Measurements from ENCODE around the gene TMEM163. TPM values are rescaled to one million over a fixed set of nuclear protein-coding genes. Genes with fewer than 3 reads are reported as not detected.

The TMEM163 gene
- total RNA-seq, 1 experiment from 2014 or later: 2.5 TPM

DNA sequence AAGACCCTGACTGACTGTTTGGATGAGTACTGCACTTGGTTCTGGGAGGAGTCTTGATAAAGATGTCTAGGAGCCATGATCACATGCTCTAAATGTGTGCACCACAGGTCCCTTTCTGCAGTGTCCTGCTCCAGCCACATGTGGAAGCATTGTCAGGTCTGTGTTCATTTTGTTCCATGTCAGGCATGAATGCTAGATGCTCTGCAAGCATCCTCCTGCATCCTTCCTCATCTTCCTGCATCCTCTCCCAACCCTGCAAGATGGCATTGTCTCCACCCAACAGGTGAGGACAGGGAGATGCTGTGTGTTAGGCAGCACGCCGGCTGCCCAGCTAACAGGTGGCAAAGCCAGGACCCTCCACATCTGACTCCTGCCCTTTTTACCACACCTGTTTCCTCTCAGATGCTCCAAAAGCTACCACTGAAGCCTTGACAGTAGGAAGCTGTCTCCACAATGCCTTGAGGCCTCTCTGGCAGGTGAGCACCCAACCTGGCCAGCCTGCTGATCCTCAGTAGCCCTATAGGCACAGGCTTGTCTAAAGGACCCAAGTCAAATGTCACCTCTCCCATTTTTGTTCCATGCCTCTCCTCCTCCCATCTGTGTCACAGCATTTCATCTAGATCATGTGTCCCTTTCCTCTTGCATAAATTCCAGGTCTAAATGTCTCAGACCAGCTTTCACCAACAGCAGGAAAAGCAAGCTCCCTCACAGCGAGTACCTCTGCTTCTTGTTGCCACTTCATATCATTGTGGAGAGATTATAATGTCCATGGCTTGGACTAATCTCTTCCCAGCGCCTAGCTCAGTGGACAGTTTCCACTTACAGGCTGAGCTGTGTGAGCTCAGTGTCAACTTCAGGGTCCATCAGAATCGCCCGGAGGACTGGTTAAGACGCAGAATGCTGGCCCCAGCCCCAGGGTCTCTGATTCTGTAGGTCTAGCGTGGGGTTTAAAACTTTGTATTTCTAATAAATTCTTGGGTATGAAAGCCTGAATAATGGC lies 55.0 kb downstream of the TMEM163 start:
- H3K4me1 Mint-ChIP-seq (ENCODE audit: low read depth, unreplicated experiment): peaks cover 26% of the 10 kb centered on the region
- no peaks in the 10 kb centered on the region for H3K27me3 Mint-ChIP-seq (ENCODE audit: unreplicated experiment)
- BruUV-seq (replicated peaks): no TSS peak
- H3K27ac Mint-ChIP-seq (ENCODE audit: unreplicated experiment): no peak overlapping the region
- CTCF ChIA-PET: no interaction called here
- no peaks in the 10 kb centered on the region for H3K9me3 Mint-ChIP-seq (ENCODE audit: low read depth, unreplicated experiment)
- no peak for DNase-seq
- no peaks in the 10 kb centered on the region for H3K36me3 Mint-ChIP-seq (ENCODE audit: insufficient read depth, unreplicated experiment)
- TF ChIP-seq, protein P1, sequence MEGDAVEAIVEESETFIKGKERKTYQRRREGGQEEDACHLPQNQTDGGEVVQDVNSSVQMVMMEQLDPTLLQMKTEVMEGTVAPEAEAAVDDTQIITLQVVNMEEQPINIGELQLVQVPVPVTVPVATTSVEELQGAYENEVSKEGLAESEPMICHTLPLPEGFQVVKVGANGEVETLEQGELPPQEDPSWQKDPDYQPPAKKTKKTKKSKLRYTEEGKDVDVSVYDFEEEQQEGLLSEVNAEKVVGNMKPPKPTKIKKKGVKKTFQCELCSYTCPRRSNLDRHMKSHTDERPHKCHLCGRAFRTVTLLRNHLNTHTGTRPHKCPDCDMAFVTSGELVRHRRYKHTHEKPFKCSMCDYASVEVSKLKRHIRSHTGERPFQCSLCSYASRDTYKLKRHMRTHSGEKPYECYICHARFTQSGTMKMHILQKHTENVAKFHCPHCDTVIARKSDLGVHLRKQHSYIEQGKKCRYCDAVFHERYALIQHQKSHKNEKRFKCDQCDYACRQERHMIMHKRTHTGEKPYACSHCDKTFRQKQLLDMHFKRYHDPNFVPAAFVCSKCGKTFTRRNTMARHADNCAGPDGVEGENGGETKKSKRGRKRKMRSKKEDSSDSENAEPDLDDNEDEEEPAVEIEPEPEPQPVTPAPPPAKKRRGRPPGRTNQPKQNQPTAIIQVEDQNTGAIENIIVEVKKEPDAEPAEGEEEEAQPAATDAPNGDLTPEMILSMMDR (IDR thresholded peaks at IDR 0.05; ENCODE audit: unreplicated experiment): no peak
- intact Hi-C loops (cut with micrococcal nuclease; ENCODE audit: unreplicated experiment): no loop called here
- no peak overlapping the region for H3K4me3 Mint-ChIP-seq (ENCODE audit: low read depth, unreplicated experiment)

DNA sequence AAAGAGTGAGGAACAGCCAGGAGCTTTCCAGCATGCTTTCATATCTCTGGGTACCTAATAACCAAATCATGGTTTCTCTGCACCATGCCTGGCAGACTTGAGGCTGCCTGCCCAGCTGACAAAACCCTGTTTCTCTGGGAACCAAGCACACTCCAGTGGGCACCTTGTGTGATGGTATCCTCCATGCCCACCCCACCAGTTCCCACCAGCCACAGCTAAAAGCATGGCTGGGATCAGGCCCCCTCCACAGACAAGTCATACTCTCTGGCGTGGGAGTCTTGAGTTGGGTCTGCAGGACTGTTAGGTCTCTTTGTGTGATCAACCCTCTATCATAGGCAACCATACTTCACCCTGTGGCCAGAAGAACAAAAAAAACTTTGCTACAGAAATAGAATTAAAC lies 56.0 kb downstream of the TMEM163 start:
- intact Hi-C loops (cut with micrococcal nuclease; ENCODE audit: unreplicated experiment): no loop called here
- BruUV-seq (replicated peaks): no TSS peak
- Mint-ChIP-seq H3K36me3 (ENCODE audit: insufficient read depth, unreplicated experiment) (no peaks in the 10 kb centered on the region), H3K27ac (ENCODE audit: unreplicated experiment) (no peak overlapping the region), H3K9me3 (ENCODE audit: low read depth, unreplicated experiment) (no peaks in the 10 kb centered on the region), H3K4me1 (ENCODE audit: low read depth, unreplicated experiment) (peaks cover 20% of the 10 kb centered on the region), H3K27me3 (ENCODE audit: unreplicated experiment) (no peaks in the 10 kb centered on the region), H3K4me3 (ENCODE audit: low read depth, unreplicated experiment) (no peak overlapping the region)
- TF ChIP-seq, protein P1 (IDR thresholded peaks at IDR 0.05; ENCODE audit: unreplicated experiment): no peak
- DNase-seq: no peak
- CTCF ChIA-PET: no interaction called here

DNA sequence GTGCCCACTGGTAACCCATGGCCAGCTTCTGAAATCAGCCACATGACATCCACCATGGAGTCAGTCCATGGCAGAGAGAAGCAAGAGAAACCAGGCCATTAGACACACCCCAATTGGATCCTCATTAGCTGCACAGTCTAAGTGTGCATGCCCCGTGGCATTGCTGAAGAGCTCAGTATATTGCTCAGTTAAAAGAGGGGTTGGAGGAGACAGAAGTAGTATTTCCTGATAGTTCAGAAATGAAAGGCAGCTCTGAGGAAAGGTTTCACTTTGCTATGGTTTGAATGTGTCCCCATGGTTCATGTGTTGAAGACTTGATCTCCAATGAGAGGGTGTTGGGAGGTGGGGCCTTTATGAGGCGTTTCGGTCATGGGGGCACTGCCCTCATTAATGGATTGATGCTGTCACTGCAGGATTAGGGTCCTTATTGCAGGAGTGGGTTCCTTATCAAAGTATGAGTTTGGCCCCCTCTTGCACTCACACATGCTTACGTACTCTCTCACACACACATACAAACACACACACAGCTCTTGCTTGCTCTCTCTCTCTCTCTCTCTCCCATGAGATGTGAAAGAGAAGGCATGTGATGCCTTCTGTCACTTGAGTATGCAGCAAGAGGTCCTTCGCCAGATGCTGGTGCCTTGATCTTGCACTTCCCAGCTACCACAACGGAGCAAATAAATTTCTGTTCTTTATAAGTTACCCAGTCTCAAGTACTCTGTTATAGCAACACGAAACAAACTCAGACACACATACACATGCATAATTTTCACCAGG lies 58.0 kb downstream of the TMEM163 start:
- intact Hi-C loops (cut with micrococcal nuclease; ENCODE audit: unreplicated experiment): no loop called here
- BruUV-seq (replicated peaks): no TSS peak
- H3K4me1 Mint-ChIP-seq (ENCODE audit: low read depth, unreplicated experiment): peaks cover under 1% of the 10 kb centered on the region
- no peaks in the 10 kb centered on the region for H3K9me3 Mint-ChIP-seq (ENCODE audit: low read depth, unreplicated experiment)
- H3K4me3 Mint-ChIP-seq (ENCODE audit: low read depth, unreplicated experiment): no peak overlapping the region
- no peaks in the 10 kb centered on the region for H3K27me3 Mint-ChIP-seq (ENCODE audit: unreplicated experiment)
- no peaks in the 10 kb centered on the region for H3K36me3 Mint-ChIP-seq (ENCODE audit: insufficient read depth, unreplicated experiment)
- no peak for DNase-seq
- no peak overlapping the region for H3K27ac Mint-ChIP-seq (ENCODE audit: unreplicated experiment)
- CTCF ChIA-PET: interaction anchor here (0.5 kb wide), 1 partner anchor 103 kb away, joined by 9 read pairs; no protein-coding TSS in a partner anchor
- TF ChIP-seq, protein P1 (IDR thresholded peaks at IDR 0.05; ENCODE audit: unreplicated experiment): no peak

DNA sequence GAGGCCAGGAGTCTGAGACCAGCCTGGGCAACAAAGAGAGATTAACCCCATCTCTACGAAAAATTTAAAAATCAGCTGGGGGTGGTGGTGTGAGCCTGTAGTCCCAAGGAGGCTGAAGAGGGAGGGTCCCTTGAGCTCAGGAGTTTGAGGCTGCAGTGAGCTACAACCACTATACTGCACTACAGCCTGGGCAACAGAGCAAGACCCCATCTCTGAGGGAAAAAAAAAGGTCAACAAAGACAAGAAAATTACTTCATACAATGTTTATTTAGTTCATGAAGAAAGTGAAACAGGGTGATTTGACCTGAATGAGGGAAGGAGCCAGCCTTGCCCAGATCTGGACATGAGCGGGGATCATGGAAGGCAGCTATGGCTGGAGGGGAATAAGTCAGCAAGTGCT lies 59.1 kb downstream of the TMEM163 start:
- Mint-ChIP-seq H3K27me3 (ENCODE audit: unreplicated experiment) (no peaks in the 10 kb centered on the region), H3K36me3 (ENCODE audit: insufficient read depth, unreplicated experiment) (no peaks in the 10 kb centered on the region), H3K27ac (ENCODE audit: unreplicated experiment) (no peak overlapping the region), H3K9me3 (ENCODE audit: low read depth, unreplicated experiment) (no peaks in the 10 kb centered on the region), H3K4me1 (ENCODE audit: low read depth, unreplicated experiment) (no peaks in the 10 kb centered on the region), H3K4me3 (ENCODE audit: low read depth, unreplicated experiment) (no peak overlapping the region)
- CTCF ChIA-PET: no interaction called here
- TF ChIP-seq, protein P1 (IDR thresholded peaks at IDR 0.05; ENCODE audit: unreplicated experiment): no peak
- no TSS peak for BruUV-seq (replicated peaks)
- DNase-seq: no peak
- intact Hi-C loops (cut with micrococcal nuclease; ENCODE audit: unreplicated experiment): loop anchor here (2.0 kb wide), 1 partner anchor 119 kb away; no protein-coding TSS in a partner anchor

Data from Calu3 (cell line).